CD4-positive, alpha-beta T cell treated with Interleukin-6 for 4 hours (primary cell): ENCODE results near the gene LAMB2.

Experiments used
- DNase-seq: peaks from one replicate; pipeline ENCODE4 v3.0.0-alpha.2; 2020; ENCODE audit warnings: mixed read lengths

Gene LAMB2

GRCh38 chr3:49161197-49161596 is 28.3 kb upstream of the LAMB2 start:
- no peak for DNase-seq

GRCh38 chr3:49158792-49159191 is 25.9 kb upstream of the LAMB2 start:
- DNase-seq, result no peak

- DNase-seq, result peak; percentile 74
These were observed 25.4 kb upstream of the LAMB2 start for GRCh38 chr3:49158103-49158709.

- DNase-seq, result no peak
These were observed 24.4 kb upstream of the LAMB2 start for GRCh38 chr3:49157289-49157688.

GRCh38 chr3:49153349-49153912 is 20.6 kb upstream of the LAMB2 start:
- DNase-seq, result no peak

- DNase-seq, result no peak
These were observed 18.8 kb upstream of the LAMB2 start for GRCh38 chr3:49151610-49152009.

GRCh38 chr3:49148159-49148558 is 15.3 kb upstream of the LAMB2 start:
- DNase-seq, result no peak

- DNase-seq, result no peak
These were observed 7.2 kb upstream of the LAMB2 start for GRCh38 chr3:49140080-49140479.

- DNase-seq, result no peak
These were observed 2.6 kb upstream of the LAMB2 start for GRCh38 chr3:49135499-49135898.

- DNase-seq, result no peak
These were observed 1.8 kb upstream of the LAMB2 start for GRCh38 chr3:49134471-49135265.

- DNase-seq, result no peak
These were observed 539 bp upstream of the LAMB2 start for GRCh38 chr3:49133226-49133951.

- DNase-seq, result no peak
These were observed 795 bp downstream of the LAMB2 start for GRCh38 chr3:49132073-49132436.

GRCh38 chr3:49131576-49131975 is 1.3 kb downstream of the LAMB2 start:
- DNase-seq, result no peak

- no peak for DNase-seq
These were observed 1.8 kb downstream of the LAMB2 start for GRCh38 chr3:49131040-49131439.

GRCh38 chr3:49124991-49125670 is 7.7 kb downstream of the LAMB2 start:
- no peak for DNase-seq

- no peak for DNase-seq
These were observed 8.6 kb downstream of the LAMB2 start for GRCh38 chr3:49124203-49124602.

GRCh38 chr3:49123687-49124086 is 9.2 kb downstream of the LAMB2 start:
- no peak for DNase-seq

GRCh38 chr3:49122886-49123545 is 9.8 kb downstream of the LAMB2 start:
- DNase-seq, result no peak

- DNase-seq, result no peak
These were observed 10.4 kb downstream of the LAMB2 start for GRCh38 chr3:49122451-49122850.

- DNase-seq, result no peak
These were observed 10.8 kb downstream of the LAMB2 start for GRCh38 chr3:49122022-49122421.

GRCh38 chr3:49121132-49121736 is 11.6 kb downstream of the LAMB2 start:
- no peak for DNase-seq
